OCI-M2 (cell line): ENCODE data around the gene CD101.
"Not testable (repeated sequence)": the region's sequence is repeated elsewhere in the genome, so short reads cannot be mapped to it uniquely, and the experiment has no call there.

ENCODE experiments used
- DNase-seq: peaks from one replicate; lab custom pipeline; 2025; ENCODE audit not compliant: unreplicated experiment; lab: John Stamatoyannopoulos, UW

The CD101 gene, protein sequence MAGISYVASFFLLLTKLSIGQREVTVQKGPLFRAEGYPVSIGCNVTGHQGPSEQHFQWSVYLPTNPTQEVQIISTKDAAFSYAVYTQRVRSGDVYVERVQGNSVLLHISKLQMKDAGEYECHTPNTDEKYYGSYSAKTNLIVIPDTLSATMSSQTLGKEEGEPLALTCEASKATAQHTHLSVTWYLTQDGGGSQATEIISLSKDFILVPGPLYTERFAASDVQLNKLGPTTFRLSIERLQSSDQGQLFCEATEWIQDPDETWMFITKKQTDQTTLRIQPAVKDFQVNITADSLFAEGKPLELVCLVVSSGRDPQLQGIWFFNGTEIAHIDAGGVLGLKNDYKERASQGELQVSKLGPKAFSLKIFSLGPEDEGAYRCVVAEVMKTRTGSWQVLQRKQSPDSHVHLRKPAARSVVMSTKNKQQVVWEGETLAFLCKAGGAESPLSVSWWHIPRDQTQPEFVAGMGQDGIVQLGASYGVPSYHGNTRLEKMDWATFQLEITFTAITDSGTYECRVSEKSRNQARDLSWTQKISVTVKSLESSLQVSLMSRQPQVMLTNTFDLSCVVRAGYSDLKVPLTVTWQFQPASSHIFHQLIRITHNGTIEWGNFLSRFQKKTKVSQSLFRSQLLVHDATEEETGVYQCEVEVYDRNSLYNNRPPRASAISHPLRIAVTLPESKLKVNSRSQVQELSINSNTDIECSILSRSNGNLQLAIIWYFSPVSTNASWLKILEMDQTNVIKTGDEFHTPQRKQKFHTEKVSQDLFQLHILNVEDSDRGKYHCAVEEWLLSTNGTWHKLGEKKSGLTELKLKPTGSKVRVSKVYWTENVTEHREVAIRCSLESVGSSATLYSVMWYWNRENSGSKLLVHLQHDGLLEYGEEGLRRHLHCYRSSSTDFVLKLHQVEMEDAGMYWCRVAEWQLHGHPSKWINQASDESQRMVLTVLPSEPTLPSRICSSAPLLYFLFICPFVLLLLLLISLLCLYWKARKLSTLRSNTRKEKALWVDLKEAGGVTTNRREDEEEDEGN

DNA sequence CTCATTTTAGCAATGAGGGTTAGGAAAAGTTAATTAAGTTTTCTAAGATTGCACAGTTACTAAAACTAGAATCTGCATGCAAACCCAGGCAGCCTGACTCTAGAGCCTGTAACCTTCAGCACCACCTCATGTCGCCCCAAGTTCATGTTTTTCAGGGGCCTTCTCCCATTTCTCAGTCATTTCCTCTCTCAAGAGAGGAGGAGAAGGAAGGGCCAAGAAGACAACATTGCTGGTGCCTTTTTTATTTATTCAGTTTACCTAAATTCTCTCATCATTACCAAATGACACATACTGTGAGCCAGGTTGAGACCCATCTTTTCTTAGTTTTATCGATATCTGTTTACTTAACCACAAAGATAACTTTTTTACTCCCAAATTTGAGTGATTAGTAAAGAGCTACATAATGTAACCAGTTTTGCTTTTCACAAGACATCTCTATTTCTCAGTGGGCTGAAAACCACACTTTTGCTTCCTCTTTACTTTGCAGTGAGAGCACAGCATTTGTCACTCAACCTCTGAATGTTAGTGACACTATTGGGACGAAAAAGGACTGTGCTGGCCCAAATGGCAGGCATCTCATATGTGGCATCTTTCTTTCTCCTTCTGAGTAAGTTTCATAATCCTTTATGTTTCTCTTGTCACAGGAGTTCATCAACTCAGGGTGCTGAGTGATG lies at the start of gene CD101:
TSS of gene CD101 (plus strand) at position 507 of the 674 bp plus-strand sequence. CDS start at position 565, 58 bp downstream.
- DNase-seq, result no peak

DNA sequence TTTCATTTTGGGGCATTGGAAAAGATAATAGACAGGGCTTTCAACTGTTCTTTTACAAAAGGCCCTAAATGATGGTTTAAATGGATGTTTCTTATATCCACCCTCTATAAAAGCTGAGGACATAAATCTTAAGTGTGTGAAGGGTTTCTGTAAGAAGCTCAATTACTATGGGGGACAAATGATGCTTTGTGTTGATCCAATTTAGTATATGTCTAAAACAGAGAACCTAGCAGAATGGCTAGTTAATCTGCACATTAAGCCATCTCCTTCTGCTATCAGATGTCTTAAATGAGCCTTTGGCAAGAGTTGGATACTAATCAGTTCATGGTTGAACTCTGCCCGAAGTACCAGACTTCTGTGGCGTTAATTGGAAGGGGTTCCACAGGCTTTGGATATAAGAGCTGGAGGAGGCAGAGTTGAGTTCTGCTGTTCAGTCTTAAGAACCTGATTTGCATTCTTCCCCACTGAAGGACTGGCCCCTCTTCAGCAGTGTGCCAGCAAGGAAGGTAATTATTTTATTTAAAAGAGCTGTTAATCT lies 48.8 kb upstream of the CD101 start:
- no peak for DNase-seq

DNA sequence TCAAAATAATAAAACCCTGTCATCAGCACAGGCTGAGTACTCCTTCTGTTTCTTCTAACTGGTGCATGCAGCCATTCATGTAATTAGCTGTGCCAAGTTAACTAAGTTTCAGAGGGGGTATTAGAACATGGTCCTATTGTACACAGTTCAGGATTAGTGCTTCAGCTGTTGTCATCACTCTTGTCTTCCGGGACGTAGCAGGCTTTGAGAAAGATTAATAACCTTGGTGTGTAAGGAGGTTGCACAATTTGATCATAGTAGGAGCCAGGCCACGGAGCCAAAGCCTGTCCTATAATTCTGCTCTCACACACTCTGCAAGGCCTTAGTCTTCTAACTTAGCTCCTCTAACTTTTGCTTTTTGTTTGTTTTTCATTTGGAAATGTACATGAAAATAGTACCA lies 47.1 kb upstream of the CD101 start:
- DNase-seq, result no peak

DNA sequence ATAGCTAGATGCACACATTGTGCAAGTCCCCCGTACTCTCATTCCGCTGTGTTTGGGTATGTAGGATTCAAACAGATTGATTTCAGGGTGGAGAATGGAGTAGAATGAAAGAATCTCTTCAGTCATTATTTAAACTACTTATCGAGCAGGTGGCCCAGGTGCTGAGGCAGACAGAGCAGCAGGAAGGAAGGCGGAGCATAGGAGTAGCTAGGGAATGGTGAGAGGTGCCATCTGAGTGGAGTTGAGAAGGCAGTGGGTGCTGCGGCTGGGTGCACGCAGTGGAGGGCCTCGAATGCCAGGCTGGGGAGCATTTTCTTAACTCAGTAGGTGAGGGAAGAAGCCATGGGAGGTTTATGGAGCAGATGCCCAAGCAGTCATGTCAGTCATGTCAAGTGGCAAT lies 45.2 kb upstream of the CD101 start:
- no peak for DNase-seq

DNA sequence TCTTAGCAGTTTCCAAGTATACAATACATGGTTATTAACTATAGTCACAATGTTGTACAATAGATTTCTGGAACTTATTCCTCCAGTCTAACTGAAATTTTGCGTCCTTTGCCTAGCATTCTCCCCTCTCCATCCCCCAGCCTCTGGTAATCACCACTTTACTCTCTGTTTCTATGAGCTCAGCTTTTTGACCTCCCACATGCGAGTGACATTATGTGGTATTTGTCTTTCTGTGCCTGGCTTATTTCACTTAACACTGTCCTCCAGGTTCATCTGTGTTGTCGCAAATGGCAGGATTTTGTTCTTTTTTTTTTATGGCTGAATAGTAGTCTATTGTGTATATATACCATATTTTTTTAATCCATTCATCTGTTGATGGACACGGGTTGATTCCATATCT lies 43.9 kb upstream of the CD101 start:
- no peak for DNase-seq

DNA sequence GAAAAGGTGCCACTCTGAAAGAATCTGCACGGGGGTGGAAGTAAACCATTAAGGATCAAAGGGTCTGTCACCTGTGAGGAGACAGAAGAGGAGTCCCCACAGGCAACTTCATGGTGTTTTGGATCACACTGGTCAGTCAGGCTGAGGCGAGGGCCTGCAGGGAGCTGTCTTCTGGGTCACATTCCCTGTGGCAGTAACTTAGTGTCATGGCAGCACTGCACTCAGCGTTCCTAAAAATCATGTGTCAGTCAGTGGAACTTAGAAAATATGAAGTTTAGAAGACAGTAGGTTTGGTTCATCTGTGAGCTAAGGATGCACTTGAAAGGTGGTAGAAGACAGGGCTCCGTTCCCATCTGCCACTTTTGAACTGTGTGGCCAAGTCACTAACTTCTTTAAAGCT lies 43.5 kb upstream of the CD101 start:
- DNase-seq, result no peak

DNA sequence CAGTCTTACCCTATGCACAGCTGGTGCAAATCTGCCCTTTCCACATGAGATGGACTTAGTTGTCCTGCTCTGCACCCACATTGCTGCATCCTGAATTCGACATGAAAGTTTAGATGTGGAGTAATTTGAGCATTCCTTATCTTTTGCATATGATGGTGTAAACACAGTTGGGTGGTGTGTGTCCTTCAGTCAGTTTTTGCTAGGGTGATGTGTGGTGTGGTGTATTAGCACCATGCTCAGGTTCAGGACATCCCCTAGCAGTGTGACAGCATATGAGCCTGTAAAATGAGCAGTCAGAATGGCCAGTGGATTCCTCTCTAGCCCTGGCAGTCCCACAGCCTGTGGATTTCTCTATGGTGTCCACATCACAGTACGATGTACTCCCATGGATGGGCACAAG lies 42.6 kb upstream of the CD101 start:
- no peak for DNase-seq

DNA sequence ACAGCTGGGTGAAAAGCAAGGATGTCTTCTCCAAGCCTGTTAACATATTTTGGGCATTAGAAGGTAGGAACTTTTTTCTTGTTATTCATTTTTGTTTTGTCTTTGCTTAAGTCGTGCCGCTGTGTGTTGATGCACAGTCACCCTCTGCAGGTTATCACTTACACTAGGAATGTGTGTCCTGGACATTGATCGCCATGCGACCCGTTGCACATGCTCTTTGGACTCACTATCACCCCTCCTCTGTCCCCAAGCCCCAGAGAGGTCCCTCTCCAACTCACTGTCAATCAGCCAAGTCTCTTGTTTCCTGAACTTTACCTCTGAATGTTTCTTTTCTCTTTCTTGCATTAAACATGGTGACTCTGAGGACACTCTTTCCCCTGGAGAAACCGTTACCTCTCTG lies 40.0 kb upstream of the CD101 start:
- DNase-seq, result no peak

DNA sequence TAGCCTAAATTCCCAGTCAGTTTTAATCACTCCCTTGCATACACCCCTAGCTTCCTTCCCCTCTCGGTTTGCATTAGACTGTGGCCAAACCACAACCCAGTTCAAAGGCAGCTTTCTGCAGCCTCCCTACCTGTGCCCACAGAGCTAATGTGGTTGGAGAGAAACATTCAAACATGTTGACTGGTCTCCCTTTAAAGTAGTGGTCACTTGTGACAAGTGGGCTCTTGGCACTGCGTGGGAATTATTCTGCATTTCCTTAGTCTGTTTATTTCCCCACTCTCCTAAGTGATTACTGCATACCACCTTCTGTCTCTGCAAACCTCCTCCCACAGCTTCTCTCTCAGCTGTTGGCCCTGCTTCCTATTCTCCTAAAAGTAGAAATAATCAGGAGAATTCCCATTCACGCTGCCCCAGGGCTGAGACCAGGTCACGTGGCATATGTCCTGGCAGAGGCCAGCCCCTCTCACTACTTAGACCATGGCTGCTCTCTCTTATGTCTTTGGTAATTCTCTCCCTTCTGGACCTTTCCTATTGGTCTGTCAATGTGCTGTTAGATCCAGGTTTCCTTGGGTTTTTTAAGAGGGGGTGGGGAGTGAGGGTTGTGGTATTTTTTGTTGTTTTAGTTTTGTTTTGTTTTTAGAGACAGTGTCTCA lies 38.4 kb upstream of the CD101 start:
- no peak for DNase-seq

DNA sequence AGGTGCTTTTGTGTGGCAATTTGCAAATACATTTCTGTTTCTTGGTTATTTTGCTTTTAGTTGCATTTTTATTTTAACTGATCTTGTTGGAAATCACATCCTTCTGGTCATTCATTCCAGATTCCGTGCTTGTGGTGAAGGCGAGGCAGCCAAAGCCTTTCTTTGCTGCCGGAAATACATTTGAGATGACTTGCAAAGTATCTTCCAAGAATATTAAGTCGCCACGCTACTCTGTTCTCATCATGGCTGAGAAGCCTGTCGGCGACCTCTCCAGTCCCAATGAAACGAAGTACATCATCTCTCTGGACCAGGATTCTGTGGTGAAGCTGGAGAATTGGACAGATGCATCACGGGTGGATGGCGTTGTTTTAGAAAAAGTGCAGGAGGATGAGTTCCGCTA lies 34.8 kb upstream of the CD101 start:
- no peak for DNase-seq

DNA sequence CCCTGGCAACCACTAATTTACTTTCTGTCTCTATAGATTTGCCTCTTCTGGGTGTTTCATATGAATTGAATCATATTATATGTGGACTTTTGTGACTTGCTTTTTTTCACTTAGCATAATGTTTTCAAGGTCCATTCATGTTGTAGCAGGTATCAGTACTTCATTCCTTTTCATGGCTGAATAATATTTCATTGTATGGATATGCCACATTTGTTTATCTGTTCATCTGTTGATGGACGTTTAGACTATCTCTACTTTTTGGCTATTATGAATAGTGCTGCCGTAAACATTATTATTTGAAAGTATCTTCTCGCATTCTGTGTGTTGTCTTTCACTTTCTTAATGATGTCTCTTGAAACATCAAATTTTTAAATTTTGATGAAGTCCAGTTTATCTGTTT lies 32.8 kb upstream of the CD101 start:
- DNase-seq, result no peak

DNA sequence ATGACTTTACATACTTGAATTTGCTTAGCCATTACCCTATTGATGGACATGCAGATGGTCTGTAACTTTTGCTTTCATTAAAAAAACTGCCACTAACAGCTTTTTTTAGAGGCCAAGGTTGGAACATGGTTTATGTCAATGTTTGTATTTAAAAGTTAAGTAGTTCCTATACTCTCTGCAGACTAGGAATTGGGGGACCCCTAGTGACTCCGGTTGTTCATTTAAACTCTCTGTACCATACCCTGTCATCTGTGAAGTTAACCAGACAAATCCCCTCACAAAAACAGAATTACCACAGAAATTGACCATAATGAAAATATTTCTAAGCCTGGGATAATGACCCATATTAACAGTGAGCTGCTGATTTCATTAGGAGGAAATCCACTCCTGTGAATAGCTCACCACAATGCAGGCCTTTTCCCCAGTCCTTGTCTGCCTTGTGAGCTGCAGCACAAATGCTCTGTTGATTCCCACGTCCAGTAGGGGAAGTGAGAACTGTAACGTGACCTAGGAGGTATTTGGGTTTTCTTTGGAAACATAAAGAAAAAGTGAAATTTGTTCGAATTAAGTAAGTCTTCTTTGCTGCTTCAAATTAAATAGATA lies 30.2 kb upstream of the CD101 start:
- no peak for DNase-seq

DNA sequence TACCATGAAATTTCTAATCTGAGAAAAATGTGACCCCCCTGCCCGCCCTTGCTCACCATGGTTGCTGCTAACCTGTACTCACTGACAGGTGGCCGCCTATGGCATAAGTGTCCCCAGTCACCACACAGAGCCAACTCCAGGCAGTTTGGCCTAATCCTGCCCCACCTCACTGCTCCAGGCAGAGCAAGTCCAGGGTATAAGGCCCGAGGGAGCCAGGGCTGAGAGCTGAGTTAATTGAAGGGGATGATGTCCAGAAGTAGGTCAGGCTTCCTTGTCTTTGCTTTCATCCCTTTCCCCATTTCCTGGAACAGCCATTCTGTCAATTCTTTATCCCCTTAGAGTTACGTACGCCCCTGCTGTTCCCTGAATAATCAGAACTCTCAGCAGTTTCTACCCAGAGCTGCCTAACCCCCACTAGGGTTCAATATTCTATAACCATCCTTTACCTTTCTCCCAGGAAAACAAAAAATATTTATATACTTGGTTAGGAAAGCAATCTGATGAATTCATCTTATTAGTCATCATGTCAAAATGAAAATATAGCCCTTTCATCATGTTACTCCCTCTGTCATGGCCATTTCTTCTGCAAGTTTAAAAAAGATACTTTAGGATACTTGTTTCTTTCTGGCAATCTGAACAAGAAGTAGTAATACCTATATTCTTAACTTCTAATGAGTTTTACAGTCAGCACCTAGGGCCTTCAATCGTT lies 29.4 kb upstream of the CD101 start:
- no peak for DNase-seq

DNA sequence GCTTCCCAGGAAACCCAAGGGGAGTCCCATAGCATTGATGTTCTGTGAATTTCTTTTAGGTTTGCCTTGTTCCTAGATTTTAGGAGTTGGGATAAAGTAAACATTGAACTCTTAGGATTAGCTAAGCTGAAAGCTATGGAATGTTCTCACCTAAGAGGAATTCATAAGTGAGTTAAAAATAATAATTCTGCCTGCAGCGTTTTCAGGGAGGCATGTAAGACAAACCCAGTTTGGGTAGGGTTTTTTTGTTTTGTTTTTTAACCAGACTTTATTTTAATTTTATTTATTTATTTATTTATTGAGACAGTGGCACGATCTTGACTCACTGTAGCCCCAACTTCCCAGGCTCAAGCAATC lies 28.9 kb upstream of the CD101 start:
- no peak for DNase-seq

DNA sequence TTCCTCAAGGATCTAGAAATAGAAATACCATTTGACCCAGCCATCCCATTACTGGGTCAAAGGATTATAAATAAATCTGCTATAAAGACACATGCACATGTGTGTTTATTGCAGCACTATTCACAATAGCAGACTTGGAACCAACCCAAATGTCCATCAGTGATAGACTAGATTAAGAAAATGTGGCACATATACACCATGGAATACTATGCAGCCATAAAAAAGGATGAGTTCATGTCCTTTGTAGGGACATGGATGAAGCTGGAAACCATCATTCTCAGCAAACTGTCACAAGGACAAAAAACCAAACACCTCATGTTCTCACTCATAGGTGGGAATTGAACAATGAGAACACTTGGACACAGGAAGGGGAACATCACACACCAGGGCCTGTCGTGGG lies 21.3 kb upstream of the CD101 start:
- not testable (repeated sequence) for DNase-seq

DNA sequence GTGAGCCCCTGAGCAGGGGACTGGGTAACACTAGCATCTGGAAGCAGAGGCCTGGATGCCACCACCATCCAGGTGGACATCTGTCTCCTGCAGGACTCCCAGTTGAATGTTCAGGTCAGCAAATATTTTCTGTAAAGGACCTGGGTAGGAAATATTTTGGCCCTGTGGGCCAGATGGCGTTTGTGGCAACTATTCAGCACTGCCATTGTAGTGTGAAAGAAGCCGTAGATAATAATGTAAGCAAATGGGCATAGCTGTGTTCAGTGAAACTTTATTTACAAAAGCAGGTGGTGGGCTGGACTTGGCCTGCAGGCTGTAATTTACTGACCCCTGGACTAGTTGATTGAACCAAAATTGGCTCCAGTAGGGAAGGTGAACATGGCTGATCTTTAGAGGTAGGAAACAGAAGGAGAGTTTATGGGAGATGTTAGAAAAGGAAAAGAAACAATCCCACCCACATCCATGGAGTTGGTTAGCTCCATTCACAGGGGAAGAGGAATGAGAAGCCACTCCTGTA lies 20.0 kb upstream of the CD101 start:
- no peak for DNase-seq

DNA sequence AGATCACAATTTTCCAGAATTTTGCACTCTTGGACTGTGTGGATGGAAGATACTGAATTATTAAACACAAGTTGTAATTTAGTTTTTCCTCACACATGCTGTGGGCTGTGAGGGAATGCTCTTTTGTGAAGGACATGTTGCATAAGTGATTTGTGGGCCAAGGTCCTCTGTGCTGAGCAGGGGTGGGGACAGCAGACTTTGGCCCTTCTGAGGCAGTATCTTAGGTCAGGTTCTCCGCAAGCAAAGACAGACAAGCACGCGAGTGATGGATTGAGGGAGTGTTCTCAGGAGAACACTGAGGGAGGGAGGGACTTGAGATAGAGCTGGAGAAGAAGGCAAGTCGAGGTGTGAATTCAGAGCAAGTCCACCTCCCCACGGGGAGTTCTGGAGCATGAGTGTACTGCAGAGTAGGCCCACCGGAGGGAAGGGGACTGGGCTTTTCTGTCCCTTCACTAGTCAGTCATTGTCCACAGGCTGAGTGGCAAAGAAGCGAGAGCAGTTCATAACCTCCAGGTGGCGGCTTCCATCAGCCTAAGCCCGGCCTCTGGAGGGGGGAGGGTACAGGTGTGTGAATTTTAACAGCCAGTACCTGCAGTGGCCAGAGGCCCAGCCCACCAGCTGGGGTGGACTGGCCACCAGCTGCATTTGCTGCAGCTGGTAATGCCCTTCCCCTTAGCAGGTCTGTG lies 19.1 kb upstream of the CD101 start:
- no peak for DNase-seq

DNA sequence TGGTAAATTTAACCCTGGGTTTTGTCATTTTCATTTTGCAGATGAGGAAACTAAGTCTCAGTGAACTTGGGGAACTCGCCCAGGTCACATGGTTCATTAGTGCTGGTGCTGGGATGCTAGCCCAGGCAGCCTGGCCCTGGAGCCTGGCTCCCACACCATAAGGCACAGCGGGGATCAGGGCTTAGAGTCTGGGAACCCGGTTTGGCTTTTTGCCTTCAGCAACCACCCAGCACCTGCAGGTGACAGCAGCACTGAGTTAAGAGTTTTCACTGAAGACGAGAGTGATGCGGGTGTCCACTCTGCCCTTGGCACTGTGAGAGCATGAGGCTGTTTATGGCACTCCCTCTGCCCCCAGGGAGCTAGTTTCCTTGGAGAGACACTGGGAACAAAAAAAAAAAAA lies 18.4 kb upstream of the CD101 start:
- DNase-seq, result no peak

DNA sequence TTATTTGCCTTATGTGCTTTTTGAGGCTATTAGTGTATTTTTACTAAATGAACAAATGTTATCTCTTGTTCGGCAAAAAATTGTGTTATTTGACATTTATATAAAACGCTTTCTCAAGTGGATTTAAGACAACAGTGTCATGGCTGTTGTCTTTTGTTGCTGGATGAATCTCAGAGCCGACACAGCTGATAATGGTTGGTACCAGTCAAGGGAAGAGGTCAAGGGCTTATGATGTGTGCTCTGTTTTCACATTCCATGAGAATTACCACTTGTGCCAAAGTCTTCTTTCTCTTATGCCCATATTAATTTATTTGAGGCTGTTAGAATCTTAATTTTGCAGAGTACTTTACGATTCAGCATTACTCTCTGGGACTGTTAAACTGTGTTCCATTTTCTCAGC lies 17.9 kb upstream of the CD101 start:
- no peak for DNase-seq
